ENCODE data around the gene SARDH.

SARDH gene

DNA sequence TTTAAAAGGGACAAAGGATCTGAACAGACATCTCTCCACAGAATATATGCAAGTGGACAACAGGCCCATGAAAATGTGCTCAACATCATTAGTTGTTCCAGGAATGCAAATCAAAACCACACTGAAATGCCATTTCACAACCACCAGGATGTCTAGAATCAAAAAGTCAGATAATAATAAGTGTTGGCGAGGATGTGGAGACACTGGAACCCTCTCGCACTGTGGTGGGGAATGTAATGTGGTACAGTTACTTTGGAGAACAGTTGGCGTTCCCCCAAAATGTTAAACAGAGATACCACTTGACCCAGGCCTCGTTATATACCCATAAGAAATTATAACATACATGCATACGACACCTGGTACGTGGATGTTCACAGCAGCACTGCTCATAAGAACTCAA, 38.6 kb downstream of the SARDH start:
- no peak for DNase-seq

DNA sequence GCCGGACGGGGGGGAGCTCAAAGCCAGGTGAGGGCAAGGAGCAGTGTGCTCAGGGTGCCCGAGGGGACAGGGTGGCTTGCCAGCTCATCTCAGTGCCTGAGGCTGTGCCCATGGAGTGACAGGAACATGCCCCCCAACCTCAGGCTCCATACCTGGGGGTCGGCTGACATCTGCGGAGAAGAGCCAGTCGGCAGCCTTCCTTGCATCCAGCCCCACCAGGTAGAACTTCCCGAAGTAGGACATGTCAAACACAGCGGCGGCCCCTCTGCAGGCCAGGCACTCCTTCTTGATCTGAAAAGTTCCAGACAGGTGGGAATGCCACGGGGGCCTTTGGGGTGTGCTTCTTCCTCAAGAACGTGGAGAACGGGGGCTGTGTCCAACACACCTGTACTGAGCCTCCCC, 42.1 kb downstream of the SARDH start:
- no peak for DNase-seq

- no peak for DNase-seq
These were observed 43.5 kb downstream of the SARDH start for GRCh38 chr9:133694686-133695085.

DNA sequence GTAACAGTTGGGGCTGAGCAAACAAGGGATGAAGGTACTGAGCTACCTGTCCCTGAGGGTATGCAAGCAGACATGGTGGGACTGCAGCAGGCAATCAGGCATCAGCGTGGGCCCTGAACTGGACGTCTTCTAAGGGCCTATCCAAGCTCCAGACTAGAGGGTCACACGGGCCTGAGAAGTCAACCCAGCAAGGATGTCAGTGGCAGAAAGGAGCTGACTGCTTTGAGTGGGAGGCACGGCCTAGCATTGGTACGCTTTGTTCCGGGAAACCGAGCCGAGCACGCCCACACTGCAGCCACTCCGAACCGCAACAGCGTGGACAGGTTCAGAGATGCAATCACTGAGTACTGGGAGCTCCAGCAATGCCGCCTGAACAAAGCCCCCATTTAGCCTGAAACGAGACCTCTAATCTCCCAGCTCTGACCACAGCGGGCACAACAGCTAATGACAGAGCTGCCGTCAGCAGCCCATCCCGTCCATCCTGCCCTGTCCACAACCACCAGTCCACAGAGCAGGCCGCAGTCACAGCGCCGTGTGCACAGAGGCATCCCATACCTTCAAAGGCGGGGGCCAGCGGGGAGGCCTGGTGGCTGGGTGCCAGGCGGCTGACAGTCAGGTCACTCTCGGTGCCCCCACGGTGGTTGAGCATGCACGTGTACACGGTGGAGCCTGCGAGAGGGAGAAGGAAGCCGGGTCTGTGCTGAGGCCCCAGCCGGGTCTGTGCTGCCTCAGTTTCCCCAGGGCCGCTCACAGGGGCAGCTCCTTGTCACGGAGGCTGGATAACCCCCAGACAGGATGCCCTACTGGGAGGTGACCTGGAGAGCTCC, 44.2 kb downstream of the SARDH start:
- DNase-seq: no peak

DNA sequence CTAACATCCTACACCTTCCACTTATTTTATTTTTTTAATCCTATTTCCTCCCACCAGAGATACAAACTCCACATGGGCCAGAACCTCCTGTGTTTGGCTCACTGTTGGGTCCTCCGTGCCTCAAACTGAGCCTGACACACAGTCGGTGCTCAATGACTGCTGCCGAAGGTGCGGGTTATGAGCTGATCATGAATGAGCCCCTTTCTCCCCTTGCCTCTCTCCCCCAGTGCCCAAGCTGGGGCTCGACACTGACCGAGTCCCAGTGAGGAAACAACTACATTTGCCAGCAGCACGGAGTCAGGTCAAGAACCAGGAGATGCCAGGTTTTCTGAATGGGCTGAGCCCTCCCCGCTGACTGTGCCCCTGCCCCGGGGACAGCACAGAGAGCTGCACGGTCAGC, 45.0 kb downstream of the SARDH start:
- DNase-seq: no peak

GRCh38 chr9:133692364-133692985, 45.7 kb downstream of the SARDH start:
- DNase-seq: no peak

DNA sequence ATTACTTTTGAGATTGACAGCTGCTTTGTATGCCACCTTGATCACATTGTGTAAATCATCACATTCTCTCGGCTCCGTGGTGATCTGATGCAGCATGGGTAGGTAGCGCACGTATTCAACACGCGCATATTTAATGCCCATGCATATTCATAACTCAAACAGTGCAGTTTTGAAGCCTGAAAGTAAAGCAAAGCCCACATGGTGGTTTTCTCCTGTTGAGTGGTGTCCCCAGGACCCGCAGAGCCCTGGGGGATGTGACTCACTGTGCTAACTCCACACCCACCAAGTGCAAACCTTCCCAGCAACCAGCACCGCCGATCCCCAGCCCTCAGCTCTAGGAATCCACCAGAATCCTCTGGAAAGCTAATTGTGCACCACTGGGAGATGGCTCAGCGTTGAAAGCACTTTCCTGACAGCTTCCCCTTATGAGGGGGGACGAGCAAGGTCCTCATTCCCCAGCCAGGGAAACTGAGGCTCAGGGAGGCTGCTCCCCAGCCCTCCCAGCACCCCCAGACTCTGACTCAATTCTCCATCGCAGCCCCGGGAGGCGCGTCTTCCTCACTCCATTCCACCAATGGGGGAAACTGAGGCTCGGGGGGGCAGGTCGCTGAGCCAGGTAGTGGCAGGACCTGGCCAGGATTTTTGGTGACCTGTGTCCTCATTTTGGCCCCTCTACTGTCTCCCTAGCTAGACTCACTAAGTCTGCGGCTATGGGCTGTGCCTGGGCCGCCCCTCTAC, 46.4 kb downstream of the SARDH start:
- no peak for DNase-seq

DNA sequence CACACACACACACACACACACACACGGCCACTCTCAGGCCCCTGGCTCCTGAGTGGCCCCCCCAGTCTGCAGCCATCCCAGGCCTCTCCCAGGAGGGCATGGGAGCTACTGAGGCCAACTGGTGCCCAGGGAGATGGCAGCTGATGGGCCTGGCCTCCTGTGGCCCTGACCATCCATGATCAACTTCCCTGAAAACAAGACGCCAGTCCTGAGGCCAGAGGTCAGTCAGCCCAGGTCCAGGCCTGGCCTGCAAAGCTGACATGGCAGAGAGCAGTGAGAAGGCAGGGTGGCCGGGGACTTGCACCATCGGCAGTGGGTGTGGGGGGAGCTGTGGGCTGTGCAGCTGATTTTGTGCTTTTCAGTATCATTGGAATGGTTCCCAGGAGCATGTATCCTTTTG, 47.0 kb downstream of the SARDH start:
- no peak for DNase-seq

GRCh38 chr9:133690081-133690561, 48.0 kb downstream of the SARDH start:
- DNase-seq: no peak

GRCh38 chr9:133689151-133689763, 48.9 kb downstream of the SARDH start:
- DNase-seq: no peak

DNA sequence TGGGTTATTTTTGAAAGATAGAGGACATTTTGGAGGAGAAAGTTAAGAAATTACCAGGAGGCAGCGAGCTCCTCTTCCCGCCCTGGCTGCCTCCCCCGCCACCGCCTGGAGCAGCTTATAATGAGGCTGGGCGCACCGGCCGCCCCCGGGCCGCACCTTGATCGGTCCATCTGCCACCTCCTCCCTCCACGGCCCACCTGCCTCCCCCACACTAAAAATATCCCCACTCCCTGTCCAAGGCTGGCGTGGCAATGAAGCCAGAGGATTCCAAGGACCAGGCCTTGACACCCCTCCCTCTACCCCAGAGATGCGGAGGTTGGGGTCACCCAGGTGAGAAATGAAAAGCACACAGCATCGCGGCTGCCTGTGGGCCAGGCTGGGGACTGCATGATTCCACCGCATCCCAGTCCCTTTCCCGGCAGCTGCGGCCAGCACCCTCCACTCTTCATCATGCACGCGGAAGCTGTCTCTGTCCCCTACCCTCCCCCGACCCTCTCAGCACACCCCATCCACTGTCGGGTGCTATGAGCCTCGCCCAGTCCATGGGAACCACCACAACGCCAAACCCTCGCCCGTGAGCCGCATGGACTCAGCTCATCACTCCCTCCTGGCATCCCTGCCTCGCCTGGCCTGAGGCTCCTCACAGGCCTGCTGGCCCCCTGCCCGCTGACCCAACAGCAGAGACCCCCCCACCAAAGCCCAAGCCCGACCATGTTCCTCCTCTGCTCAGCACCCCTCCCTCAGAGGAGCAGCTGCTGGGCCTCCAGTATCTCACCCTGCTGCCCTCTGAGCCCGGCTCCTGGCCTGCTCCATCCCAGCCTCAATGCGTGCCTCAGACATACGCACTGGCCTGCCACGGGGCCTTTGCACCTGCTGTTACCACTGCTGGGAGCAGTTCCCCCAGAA, 50.0 kb downstream of the SARDH start:
- DNase-seq: no peak

DNA sequence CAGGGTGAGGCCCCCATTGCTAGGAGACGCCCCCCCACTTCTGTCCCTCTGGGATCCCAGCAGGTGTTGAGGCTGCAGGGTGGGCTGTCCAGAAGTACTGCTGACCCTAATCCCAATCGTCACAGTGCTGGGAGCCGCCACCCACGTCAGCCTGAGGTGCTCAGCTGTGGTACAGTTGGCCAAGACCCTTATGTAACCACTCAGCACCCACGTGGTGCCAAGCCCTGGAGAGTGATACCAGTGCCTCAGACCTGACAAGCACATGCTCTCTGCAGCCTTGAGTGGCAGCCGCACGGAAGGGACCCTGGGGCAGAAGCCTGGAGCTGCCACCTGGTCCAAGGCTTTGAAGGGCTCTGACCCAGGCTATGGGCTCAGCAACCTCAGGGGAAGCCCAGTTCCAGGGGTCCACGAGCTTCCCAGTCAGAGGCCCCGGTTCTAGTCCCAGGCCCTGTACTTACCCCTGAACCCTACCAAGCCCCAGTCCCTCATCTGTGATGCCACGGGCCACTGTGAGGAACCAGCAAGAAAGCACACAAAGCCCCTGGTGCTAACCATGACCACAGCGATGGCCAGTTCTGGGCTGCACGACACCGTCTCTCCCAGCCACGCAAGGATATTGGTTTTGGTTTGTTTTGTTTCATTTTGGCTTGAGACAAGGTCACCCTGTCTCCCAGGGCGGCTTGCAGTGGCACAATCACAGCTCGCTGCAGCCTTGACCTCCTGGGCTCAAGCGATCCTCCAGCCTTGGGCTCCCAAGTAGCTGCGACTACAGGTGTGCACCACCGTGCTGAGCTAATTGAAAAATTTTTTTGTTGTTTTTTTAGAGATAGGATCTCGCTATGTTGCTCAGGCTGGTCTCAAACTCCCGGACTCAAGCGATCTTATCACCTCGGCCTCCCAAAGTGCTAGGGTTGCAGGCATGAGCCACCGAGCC, 51.2 kb downstream of the SARDH start:
- no peak for DNase-seq

DNA sequence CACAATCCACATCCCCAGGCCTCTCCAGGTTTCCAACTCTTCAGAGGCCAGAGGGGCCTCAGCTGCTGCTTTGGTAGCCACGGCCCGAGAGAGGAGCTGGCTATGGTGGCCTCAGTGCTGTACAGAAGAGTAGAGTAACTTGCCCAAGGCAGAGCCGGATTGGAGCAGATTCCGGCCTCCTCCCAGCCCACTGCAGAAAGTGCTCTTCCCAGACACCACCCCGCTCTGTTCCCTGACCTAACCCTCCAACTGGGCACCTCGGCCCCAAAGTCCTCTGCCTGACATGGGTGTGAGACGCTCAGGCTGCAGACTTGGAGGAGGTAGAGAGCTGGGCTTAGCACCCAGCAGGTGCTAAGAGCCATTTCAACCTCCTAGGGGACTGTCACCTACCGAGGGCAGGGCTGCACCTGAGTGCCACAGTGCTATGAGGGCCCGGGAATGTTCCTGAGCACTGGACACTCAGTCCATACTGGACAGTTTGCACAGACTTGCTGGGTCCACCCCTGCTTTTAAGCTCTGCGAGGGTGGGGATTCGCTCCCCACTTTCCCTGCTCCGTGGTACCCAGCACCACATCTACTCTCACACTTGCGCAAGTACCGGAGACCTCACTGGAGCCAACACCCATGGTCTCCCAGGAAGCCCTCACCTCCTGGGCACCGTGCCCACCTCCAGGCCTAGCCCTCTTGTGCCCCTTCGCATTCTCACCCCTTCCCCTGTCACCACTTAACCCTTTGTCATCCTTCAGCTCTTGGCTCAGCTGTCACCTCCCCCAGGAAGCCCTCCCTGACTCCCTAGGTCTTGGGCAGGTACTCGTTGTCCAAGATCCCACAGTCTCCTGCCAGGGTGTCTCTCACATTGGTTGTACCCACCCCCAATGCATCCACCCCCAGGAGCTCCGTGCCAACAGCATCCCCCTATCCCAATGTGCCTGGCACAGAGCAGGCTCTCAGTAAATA, 52.2 kb downstream of the SARDH start:
- DNase-seq: no peak

DNA sequence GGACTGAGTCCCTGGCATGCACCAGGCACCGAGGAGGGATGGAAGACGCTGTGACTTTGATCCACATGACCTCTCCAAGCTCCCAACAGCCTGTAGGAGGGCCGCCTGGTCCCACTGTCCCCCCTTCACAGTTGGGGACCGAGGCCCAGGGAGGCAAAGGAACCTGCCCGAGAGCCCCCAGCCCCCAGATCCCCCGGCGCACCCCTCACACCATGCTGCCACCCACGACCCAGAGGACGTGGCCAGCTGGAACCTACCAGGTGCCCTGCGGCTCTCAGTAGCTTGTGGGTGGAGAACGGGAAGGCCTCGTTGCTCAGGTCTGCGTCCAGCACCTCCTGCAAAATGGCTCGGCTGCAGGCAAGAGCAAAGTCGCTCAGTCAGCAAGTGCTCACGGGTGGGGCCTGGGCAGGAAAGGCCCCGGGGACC, 53.2 kb downstream of the SARDH start:
- DNase-seq: no peak

GRCh38 chr9:133684121-133684935, 53.8 kb downstream of the SARDH start:
- DNase-seq: no peak

DNA sequence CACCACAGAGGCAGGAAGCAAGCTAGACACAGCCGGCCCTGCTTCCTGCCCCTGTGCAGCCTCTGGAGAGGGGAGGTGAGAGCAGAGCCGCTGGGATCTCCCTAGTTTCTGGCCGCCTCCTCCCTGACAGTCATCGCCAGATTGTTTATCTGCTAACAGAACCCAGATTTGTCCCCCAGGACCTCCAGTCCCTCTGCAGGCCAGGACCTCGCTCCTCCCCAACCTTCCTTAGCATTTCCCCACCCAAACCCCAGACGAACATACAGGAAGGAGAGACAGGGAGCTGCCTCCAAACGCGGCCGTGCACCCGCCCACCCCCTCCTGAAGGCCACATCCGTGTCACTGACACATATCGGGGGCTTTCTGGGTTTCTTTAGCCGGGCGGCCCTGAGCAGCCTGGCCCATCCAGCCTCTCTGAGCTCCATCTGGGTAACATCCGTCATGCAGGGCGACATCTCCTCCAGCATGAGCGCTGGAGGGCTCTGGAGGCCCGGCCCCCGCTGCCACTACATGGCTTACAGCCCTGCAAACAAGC, 54.5 kb downstream of the SARDH start:
- DNase-seq: no peak

DNA sequence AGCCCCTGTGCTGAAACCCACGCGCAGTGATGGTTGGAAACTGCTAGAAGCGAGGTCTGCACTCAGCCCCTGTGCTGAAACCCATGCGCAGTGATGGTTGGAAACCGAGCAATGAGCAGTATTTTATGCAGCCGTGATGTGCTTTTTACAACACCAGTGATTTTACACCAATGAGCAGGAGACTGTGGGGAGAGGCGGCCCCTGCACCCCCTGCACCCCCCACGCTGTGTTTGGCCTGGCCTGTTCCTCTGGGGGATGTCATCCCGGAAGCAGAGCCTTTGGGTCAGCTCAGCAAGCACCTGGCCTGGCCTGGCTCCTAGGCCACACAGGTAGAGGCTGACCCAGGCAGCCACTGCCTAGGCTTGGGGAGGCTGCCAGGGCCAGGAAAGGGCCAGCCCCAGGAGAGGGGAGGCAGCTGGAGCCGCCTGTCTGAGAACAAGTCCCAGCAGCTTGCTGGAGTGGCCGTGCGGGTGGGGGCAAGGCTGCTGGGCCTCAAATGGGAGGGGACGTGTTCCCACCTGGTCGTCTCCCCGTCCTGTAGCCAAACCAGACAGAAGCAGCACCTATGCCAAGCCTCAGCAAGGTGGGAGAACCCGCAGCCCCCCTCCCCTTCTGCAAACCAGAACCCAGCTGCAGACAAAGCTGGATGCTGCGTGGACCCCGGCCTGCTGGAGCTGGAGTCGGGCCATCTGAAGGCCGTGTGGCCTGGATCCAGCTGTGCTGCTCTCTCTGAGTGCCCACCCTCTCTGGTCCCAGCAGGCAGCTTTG, 55.1 kb downstream of the SARDH start:
- DNase-seq: no peak
